Activated T-cell treated with anti-CD3 and anti-CD28 coated beads, Interleukin-2, amount 50 U/mL, for 4 hours (primary cell): ENCODE results near the gene SPACA9. TPM values are rescaled to one million over a fixed set of nuclear protein-coding genes. Genes with fewer than 3 reads are reported as not detected.

Experiments
- ATAC-seq, 2 donors: fragments of 200-7000 bp; cut with Tn5 transposase; one replicate each; pipeline ENCODE4 v1.10.0; 2021
- DNase-seq: peaks from one replicate; pipeline ENCODE4 v3.0.0-alpha.2; 2020
- H3K27me3 Mint-ChIP-seq: one replicate; pipeline ENCODE4 v1.8.0; 2021; ENCODE audit warnings: low read depth, mixed read lengths
- H3K36me3 Mint-ChIP-seq: one replicate; pipeline ENCODE4 v1.8.0; 2022; ENCODE audit warnings: mixed read lengths; ENCODE audit not compliant: insufficient read depth
- H3K4me1 Mint-ChIP-seq: one replicate; pipeline ENCODE4 v1.8.0; 2021; ENCODE audit warnings: low read depth, mixed read lengths
- H3K4me3 Mint-ChIP-seq: one replicate; pipeline ENCODE4 v1.8.0; 2021; ENCODE audit warnings: mild to moderate bottlenecking, moderate library complexity, mixed read lengths
- H3K9me3 Mint-ChIP-seq: one replicate; pipeline ENCODE4 v1.8.0; 2021; ENCODE audit warnings: mixed read lengths
- total RNA-seq, 3 donors: library from RNA; stranded (reverse); gene quantifications; one replicate each; pipeline ENCODE4 v1.2.1, GENCODE V29; 2021

Gene SPACA9
- total RNA-seq, 3 donors from 2014 or later: 0.42 to 0.82 (median 0.73) TPM

DNA sequence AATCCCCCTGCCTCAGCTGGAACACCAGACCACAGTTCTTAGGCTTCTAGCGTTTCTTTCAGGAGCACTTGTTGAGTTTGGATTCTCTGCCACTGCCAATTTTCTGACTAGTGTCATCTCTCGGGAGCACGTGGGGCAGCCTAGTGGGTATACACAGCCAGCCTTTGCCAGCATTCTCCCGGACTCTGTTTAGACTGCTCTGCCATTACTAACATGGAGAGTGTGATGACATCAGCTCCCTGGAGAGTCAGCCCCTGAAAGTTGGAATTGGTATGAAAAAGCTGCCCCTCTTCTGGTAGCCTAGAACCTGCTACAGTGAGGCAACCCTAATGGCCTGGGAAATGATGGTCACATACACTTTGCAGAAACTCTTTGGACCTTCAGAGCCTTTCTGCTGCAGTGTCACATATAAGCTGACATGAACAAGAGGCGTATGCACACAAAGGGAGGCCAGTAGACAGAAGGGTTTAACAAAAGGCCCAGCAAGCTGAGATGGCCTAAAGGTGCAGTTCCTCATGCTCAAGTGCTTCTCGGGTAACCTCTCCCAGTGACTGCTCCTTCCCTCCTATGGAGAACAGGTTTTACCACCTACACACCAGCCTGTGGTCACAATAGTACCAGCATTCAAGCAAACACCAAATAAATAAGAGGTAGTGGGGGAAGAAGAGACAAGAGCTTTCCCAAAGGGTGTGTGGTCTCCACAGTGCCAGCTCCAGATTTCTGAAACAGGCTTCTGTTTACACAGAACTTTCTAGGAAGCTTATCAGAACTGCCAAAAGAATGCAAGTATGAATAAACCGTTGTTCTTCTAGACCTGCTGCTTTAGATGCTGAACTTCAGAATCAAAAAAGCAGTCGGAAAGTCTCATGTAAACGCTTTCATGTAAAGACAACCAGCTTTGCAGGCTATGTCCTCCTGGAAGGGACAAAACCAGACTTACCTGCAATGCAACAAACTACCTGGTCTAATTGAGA lies 16.5 kb downstream of the SPACA9 start:
- no peaks in the 10 kb centered on the region for H3K27me3 Mint-ChIP-seq
- H3K36me3 Mint-ChIP-seq: peaks cover 29% of the 10 kb centered on the region
- DNase-seq (no peak), ATAC-seq (no peak)
- H3K9me3 Mint-ChIP-seq: no peaks in the 10 kb centered on the region
- H3K4me3 Mint-ChIP-seq: no peak overlapping the region
- H3K4me1 Mint-ChIP-seq: no peaks in the 10 kb centered on the region

DNA sequence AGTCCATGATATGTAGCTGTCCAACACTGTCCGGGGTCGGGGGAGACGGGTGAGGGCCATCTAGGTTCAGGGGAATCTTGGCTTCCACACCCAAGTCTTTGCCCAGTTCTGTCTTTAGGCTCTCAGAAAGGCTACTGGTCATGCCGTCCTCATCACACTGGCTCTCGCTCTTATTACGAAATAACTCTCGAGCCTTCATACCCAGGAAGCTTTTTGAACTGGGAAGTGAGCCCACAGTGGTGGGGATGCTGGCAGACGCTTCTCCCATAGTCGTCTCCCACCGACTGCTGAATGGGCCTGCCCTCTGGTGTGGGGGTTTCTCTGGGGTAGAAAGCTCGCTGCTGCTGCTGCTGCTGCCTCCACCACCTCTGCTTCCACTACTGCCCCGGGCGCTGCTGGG lies 17.6 kb downstream of the SPACA9 start:
- H3K4me1 Mint-ChIP-seq: no peaks in the 10 kb centered on the region
- peaks cover 38% of the 10 kb centered on the region for H3K36me3 Mint-ChIP-seq
- no peaks in the 10 kb centered on the region for H3K27me3 Mint-ChIP-seq
- no peaks in the 10 kb centered on the region for H3K9me3 Mint-ChIP-seq
- no peak for ATAC-seq
- H3K4me3 Mint-ChIP-seq: no peak overlapping the region
- no peak for DNase-seq

DNA sequence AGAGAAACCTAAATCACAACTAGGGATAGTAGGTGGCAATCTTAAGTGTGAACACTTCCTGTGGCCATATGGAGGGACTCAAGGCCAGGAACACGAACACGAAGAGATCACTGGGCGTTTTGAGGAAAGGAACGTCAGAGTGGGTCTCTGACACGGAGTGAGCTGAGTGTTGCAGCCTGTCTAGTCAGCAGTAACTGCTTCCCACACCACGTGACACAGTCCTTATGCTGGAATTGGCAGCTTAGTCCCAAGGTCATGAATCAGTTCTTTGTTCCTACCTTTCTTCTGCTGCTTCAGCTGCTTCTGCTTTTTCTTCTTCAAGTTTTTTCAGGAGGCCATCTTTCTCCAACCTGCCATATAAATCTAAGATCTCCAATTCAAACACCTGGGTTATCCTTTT lies 18.2 kb downstream of the SPACA9 start:
- peaks cover 38% of the 10 kb centered on the region for H3K36me3 Mint-ChIP-seq

DNA sequence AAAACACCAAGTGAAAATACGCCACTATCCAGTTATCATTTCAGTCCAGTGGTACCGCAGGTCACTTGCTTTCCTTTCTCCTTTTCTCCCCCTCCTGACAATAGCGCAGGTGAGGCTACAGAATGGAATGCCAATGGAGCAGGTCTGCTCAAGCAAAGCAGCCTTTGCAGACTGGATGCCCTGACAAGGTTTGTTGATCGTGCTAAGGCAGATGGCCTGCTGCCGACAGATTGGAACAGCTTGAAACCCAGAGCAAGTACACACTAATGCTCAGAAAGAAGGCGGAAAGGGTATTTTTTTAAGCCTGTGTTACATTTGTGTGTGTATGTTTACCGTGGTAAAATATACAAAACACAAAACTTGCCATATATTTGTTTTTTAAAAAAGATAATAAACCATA lies 19.4 kb downstream of the SPACA9 start:
- ATAC-seq: no peak

More for the DNA sequence above, 18.2 kb downstream of the SPACA9 start:
- H3K9me3 Mint-ChIP-seq: no peaks in the 10 kb centered on the region
- H3K4me3 Mint-ChIP-seq: no peak overlapping the region
- H3K27me3 Mint-ChIP-seq: no peaks in the 10 kb centered on the region
- no peak for ATAC-seq
- no peaks in the 10 kb centered on the region for H3K4me1 Mint-ChIP-seq
- no peak for DNase-seq

DNA sequence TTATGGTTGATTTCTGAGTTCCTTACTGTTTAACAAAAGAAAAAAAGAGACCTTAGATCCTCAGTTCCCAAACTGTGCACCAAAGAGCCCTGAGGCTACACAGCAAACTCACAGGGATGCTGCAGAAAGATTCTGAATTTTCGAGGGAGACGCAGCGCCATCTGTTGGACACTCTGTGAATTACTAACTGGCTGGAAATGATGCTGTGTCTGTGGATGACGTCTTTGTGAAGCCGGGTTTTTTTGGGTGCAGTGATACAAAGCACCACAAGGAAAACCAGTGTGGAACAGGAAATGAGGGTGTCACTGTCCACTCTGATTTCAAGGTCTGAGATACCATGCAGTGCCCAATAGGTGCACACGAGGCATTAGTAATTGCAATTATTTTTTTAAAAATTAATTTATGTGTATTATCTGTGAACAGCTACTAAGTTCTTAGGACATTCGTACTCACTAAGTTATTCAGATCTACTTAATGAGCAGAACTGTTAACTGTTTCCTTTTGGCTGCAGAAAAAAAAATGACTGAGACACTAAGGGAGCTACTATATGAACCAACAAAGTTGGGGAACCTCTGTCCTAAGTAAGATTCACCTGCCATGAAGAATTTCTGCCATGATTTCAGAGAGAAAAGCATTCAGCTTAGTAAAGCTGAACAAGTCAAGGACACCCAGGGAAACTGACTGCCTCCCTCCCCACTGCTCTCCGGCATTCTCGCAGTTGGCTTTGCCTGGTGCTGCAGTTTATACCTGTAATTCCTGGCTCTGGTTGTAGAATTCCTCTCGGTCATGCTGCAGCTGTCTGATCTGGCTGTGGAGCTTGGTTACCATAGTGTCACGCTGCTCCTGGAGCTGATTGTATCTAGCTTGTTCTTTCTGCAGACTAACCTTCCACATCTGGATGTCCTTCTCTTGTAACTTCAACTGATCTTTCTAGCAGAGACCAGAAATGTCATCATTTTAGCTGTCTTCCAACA lies 23.4 kb downstream of the SPACA9 start:
- peak; percentile 67 for DNase-seq
- H3K9me3 Mint-ChIP-seq: no peaks in the 10 kb centered on the region
- H3K4me3 Mint-ChIP-seq: no peak overlapping the region
- peaks cover 30% of the 10 kb centered on the region for H3K36me3 Mint-ChIP-seq
- ATAC-seq: peak; percentile 91 to 98
- H3K4me1 Mint-ChIP-seq: no peaks in the 10 kb centered on the region
- no peaks in the 10 kb centered on the region for H3K27me3 Mint-ChIP-seq

More for the DNA sequence above, 19.4 kb downstream of the SPACA9 start:
- H3K4me3 Mint-ChIP-seq: no peak overlapping the region
- H3K27me3 Mint-ChIP-seq: no peaks in the 10 kb centered on the region
- no peak for DNase-seq
- peaks cover 38% of the 10 kb centered on the region for H3K36me3 Mint-ChIP-seq
- no peaks in the 10 kb centered on the region for H3K9me3 Mint-ChIP-seq
- no peaks in the 10 kb centered on the region for H3K4me1 Mint-ChIP-seq

DNA sequence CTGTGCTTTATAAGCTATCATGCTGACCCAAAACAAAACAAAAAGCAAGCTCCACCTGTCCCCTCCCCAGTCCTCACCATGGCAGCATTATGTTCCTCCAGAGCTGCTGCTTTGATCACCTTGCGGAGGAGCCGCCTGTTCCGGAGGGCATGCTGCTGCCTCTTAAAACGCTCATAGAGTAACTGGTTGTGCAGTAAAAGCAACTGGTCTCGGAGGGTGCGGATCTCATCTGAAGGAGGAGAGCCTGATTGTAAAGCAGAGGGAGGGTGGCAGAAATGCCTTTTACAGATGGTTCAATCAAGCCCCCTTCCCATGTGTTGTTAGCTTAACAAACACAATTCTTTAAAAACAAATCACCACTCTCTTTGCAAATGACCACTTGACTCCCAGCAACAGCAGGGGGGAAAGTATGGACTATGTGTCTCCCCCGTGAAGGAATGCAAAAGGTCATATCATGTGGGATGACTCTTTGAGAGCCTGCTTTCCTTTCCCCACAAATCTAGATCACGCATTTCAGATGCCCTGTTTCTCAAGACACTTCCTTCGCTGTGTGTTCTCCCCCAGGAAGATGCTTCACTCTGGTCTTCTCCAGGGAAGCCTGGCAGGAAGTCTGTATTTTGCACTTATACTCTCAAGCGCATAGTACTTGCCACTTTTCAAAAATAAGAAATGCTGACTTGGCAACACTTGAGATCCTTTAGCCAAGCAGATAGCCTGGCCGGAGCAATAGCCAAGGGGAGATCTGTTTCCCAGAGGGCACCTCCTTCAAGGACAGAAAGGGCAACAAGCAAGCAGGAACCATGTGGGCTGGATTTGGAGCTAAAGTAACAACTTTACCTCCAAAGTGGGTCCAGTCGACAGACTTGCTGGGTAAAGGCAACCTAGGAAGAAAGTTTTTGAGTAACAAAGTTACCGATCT lies 25.1 kb downstream of the SPACA9 start:
- Mint-ChIP-seq H3K9me3 (no peaks in the 10 kb centered on the region), H3K27me3 (no peaks in the 10 kb centered on the region), H3K4me3 (no peak overlapping the region), H3K4me1 (peaks cover 7% of the 10 kb centered on the region), H3K36me3 (peaks cover 23% of the 10 kb centered on the region)
- ATAC-seq (no peak), DNase-seq (no peak)

DNA sequence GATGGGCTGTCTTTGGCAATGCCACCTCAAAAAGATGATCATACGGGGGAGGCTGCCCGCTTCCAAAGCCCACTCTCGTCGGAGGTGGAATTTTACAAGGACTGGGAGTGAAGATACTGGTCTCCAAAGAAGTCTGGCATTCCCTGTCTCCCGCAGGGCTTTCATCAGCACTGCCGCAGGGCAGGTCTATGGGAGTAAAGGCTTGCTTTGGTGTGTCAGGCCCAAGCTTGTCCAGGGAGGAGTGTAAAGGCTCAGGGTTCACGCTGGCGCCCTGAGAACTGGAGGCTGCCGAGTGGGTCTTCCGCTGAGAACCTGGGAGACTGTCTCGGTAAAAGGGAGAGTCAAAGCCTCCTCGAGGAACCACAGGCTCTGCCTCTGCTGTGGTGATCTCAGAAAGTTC lies 27.0 kb downstream of the SPACA9 start:
- H3K4me1 Mint-ChIP-seq: peaks cover 14% of the 10 kb centered on the region
- H3K9me3 Mint-ChIP-seq: no peaks in the 10 kb centered on the region
- H3K4me3 Mint-ChIP-seq: no peak overlapping the region
- DNase-seq (no peak), ATAC-seq (no peak)
- peaks cover 22% of the 10 kb centered on the region for H3K36me3 Mint-ChIP-seq
- H3K27me3 Mint-ChIP-seq: no peaks in the 10 kb centered on the region

DNA sequence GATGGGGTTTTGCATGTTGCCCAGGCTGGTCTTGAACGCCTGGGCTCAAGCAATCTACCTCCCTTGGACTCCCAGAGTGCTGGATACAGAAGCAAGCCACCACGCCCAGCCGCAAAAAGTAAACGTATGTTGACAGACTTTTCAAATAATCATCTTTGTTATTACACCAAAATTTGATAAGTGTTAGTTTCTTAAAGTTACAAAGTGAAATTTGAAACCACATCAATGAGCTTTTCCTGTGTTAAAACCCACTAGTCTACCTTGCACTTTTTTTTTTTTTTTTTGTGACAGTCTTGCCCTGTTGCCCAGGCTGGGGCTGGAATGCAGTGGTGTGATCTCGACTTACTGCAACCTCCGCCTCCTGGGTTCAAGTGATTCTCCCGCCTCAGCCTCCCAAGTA lies 29.9 kb downstream of the SPACA9 start:
- Mint-ChIP-seq H3K27me3 (no peaks in the 10 kb centered on the region), H3K36me3 (peaks cover 30% of the 10 kb centered on the region), H3K4me1 (peaks cover 14% of the 10 kb centered on the region), H3K9me3 (no peaks in the 10 kb centered on the region), H3K4me3 (no peak overlapping the region)
- DNase-seq: no peak
- peak in 1 of 2 donors; percentile 18 for ATAC-seq

DNA sequence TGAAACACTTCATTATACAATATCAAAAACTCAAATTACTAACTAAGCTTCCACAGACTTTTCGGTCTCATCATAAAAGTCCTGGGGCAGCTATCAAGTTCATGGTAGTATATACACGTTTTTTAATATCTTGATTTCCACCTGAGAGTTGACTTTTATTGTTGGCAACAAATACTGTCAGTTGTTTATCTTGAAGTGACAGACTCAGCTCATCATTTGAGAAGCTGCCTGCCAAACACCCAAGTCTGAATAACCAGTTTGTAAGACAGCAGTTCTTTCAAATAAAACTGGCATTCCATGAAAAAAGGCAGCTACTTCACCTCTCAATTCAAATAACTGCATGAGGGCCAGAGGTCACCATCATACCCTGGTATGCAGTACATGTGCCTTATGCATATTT lies 30.6 kb downstream of the SPACA9 start:
- no peak for ATAC-seq
- H3K4me3 Mint-ChIP-seq: no peak overlapping the region
- no peaks in the 10 kb centered on the region for H3K9me3 Mint-ChIP-seq
- H3K4me1 Mint-ChIP-seq: peaks cover 14% of the 10 kb centered on the region
- no peaks in the 10 kb centered on the region for H3K27me3 Mint-ChIP-seq
- H3K36me3 Mint-ChIP-seq: peaks cover 25% of the 10 kb centered on the region
- DNase-seq: no peak

DNA sequence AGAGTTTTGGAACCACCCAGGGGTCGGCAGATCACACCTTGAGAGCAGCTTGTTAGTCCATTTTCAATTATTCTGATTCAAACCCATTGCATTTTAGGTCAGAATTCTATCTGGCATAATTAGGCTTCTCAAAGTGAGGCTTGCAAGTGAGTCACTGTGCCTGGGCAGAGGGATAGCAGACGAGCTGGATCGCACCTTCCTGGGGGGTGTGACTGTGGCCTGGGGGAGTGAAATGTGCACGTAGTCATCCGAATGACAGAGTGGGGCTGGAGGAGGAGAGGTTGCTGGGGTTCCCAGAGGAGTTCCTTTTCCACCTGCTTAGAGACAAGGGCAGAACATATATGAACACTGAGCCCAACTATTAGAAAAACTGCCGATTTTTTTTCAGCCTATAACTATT lies 31.7 kb downstream of the SPACA9 start:
- Mint-ChIP-seq H3K9me3 (no peaks in the 10 kb centered on the region), H3K36me3 (peaks cover 24% of the 10 kb centered on the region), H3K4me3 (no peak overlapping the region), H3K27me3 (no peaks in the 10 kb centered on the region), H3K4me1 (peaks cover 14% of the 10 kb centered on the region)
- ATAC-seq (no peak), DNase-seq (no peak)

DNA sequence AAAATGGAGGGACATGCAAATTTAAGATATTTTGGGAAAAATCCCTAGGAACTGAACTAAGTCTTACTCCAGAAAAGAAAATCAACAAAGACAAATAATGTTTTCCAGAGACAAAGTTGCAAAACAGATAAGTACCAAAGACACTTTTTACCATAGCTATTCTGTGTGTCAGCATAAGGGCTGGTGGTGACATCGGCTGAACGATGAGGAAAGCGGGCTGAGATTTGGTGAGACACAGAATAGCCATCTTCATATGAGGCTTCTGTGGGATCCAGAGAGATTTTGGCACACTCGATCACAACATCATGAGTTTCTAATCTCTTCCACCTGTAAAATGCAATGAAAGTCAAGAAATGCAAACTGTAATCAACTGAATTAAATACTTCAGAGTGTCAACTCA lies 33.4 kb downstream of the SPACA9 start:
- H3K4me1 Mint-ChIP-seq: peaks cover 14% of the 10 kb centered on the region
- H3K27me3 Mint-ChIP-seq: no peaks in the 10 kb centered on the region
- ATAC-seq (no peak), DNase-seq (no peak)
- no peak overlapping the region for H3K4me3 Mint-ChIP-seq
- no peaks in the 10 kb centered on the region for H3K9me3 Mint-ChIP-seq
- peaks cover 36% of the 10 kb centered on the region for H3K36me3 Mint-ChIP-seq

DNA sequence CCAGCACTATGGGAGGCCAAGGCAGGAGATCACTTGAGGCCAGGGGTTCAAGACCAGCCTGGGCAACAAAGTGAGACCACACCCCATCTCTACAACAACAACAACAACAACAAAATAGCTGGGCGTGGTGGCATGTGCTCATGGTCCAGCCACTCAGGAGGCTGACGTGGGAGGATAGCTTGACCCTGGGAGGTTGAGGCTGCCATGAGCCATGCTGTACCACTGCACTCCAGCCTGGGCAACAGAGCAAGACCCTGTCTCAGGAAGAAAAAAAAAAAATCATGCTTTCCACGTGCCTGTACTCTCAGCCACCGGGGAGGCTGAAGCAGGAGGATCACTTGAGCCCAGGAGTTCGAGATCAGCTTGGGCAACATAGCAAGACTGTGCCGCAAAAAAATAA lies 36.2 kb downstream of the SPACA9 start:
- Mint-ChIP-seq H3K4me3 (no peak overlapping the region), H3K9me3 (peaks cover 3% of the 10 kb centered on the region), H3K27me3 (no peaks in the 10 kb centered on the region), H3K4me1 (no peaks in the 10 kb centered on the region), H3K36me3 (peaks cover 59% of the 10 kb centered on the region)
- ATAC-seq: no peak
- no peak for DNase-seq

DNA sequence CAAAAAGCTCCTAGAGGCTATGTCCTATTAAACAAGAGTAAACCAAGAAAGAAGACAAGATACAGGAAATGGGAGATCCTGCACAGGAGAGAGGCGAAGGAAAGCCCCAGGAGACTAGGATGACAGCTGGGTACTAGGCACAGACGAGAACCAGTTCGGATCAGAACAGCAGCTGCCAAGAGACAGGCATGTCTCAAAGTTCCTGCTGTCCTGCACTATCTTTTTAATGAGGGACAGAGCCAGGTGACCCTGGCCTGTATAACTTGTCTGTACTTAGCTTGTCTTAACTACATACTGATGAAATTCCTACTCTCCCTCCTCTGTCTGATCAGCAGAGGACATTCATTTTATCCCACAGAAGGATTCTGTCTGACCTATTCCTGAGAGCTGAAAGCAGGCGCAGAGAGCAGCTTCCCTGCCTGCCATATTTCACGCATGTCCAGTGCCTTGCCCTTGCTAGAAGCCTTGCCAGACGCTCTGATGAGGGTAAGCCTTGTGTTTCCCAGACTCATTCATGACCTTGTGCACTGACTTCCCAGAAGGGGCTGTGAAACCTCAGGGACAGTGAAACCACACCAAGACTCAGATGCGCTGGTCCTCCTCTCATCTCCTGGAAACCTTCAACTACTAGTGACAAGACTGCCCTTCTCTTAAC lies 41.0 kb downstream of the SPACA9 start:
- H3K36me3 Mint-ChIP-seq: peaks cover 63% of the 10 kb centered on the region

More for the DNA sequence above, 41.0 kb downstream of the SPACA9 start:
- no peaks in the 10 kb centered on the region for H3K4me1 Mint-ChIP-seq
- ATAC-seq: no peak
- H3K9me3 Mint-ChIP-seq: peaks cover 3% of the 10 kb centered on the region
- DNase-seq: no peak
- no peaks in the 10 kb centered on the region for H3K27me3 Mint-ChIP-seq
- H3K4me3 Mint-ChIP-seq: no peak overlapping the region
